Cardiac muscle cell (in vitro differentiated cells and primary cell): ENCODE results near the gene SH3BGRL2. TPM values are rescaled to one million over a fixed set of nuclear protein-coding genes. Genes with fewer than 3 reads are reported as not detected.
"Not testable (repeated sequence)": the region's sequence is repeated elsewhere in the genome, so short reads cannot be mapped to it uniquely, and the experiment has no call there.

Experiments used
- DNase-seq, 2 donors: peaks; one replicate each; pipeline versions ENCODE4 v3.0.0 to v3.0.0-alpha.2; 2010 to 2017; ENCODE audit warnings: low read depth in 1 of 2, low spot score in 1 of 2
- H3K27ac ChIP-seq: fragments of 200-600 bp; sonication (generic); 2 replicates; pipeline ENCODE4 v1.5.1; 2016
- H3K27me3 ChIP-seq: fragments of 200-600 bp; sonication (generic); 2 replicates; pipeline ENCODE4 v1.6.0; 2016; ENCODE audit warnings: control low read depth
- H3K36me3 ChIP-seq: fragments of 200-600 bp; sonication (generic); 2 replicates; pipeline ENCODE4 v1.5.1; 2016; ENCODE audit warnings: control low read depth
- H3K4me1 ChIP-seq: fragments of 200-600 bp; sonication (generic); 2 replicates; pipeline ENCODE4 v1.8.1; 2017; ENCODE audit warnings: low read depth, mild to moderate bottlenecking, mixed run types
- H3K4me3 ChIP-seq: fragments of 200-600 bp; sonication (generic); 2 replicates; pipeline ENCODE4 v1.5.1; 2016; ENCODE audit warnings: mild to moderate bottlenecking
- H3K9me3 ChIP-seq: fragments of 200-600 bp; sonication (generic); 2 replicates; pipeline ENCODE4 v1.5.1; 2017; ENCODE audit warnings: low read depth, mild to moderate bottlenecking, control low read depth
- polyA plus RNA-seq: library from polyadenylated mRNA; unstranded; fragments of >200 nt; fragmentation: Nextera tagmentation; extraction: Ambion mirVana; gene quantifications from 2 replicates; pipeline ENCODE4 v1.2.1, GENCODE V29; 2016
- total RNA-seq: library from RNA; depleted of rRNA; stranded (reverse); fragments of >200 nt; gene quantifications from 2 replicates; pipeline ENCODE4 v1.2.3, GENCODE V29; 2016
- TF ChIP-seq, protein P1 (sequence below): IDR thresholded peaks from 2 replicates; pipeline ENCODE4 v1.5.1; 2012; ENCODE audit warnings: low read depth, mild to moderate bottlenecking, low read length

The SH3BGRL2 gene
- total and polyA plus RNA-seq, 2 experiments from 2014 or later: 21.7 to 36.1 TPM

DNA sequence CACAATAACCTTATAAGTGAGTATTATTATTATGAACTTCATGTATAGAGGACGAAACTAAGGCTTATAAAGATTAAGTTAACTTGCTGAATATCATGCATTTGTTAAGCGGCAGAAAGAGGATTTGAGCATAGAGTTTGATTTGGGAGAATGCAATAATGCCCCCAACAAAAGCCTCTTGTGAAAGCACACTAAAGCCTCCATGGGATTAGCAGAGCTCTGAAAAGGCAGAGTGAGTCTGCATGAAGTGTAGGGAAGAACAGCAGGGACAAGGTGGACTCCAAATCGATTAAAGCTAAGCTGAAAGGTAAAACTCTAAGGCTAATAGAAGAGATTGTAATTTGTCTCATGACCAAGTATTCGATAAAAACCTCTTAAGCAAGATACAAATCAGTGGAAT lies 100.3 kb downstream of the SH3BGRL2 start:
- no peaks in the 10 kb centered on the region for H3K9me3 ChIP-seq
- H3K4me3 ChIP-seq: no peak overlapping the region
- no peak overlapping the region for H3K27ac ChIP-seq
- H3K27me3 ChIP-seq: no peaks in the 10 kb centered on the region
- H3K4me1 ChIP-seq: no peaks in the 10 kb centered on the region
- DNase-seq: no peak
- TF ChIP-seq, protein P1, sequence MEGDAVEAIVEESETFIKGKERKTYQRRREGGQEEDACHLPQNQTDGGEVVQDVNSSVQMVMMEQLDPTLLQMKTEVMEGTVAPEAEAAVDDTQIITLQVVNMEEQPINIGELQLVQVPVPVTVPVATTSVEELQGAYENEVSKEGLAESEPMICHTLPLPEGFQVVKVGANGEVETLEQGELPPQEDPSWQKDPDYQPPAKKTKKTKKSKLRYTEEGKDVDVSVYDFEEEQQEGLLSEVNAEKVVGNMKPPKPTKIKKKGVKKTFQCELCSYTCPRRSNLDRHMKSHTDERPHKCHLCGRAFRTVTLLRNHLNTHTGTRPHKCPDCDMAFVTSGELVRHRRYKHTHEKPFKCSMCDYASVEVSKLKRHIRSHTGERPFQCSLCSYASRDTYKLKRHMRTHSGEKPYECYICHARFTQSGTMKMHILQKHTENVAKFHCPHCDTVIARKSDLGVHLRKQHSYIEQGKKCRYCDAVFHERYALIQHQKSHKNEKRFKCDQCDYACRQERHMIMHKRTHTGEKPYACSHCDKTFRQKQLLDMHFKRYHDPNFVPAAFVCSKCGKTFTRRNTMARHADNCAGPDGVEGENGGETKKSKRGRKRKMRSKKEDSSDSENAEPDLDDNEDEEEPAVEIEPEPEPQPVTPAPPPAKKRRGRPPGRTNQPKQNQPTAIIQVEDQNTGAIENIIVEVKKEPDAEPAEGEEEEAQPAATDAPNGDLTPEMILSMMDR: no peak
- H3K36me3 ChIP-seq: no peaks in the 10 kb centered on the region

DNA sequence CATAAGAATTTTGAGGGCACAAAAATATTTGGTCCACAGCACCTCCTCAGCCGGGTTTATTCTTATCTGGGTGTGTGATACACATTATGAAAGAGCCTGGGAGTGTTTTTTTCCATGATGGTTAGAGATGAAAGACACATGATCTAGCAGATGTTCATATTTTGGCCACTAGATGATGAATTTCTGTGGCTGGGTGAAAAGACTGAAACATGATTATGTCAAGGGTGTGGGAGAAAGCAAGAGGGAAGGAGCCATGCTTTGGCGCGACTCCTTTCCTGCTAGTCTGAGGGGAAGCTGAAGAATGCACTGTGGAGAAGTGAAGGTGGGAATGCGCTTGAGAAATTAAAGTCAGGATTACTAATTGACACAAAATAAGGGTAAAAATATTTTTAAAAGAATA lies 102.3 kb downstream of the SH3BGRL2 start:
- TF ChIP-seq, protein P1: no peak
- no peaks in the 10 kb centered on the region for H3K9me3 ChIP-seq
- H3K36me3 ChIP-seq: no peaks in the 10 kb centered on the region
- H3K27me3 ChIP-seq: no peaks in the 10 kb centered on the region
- no peaks in the 10 kb centered on the region for H3K4me1 ChIP-seq
- H3K27ac ChIP-seq: no peak overlapping the region
- no peak overlapping the region for H3K4me3 ChIP-seq
- DNase-seq: no peak

DNA sequence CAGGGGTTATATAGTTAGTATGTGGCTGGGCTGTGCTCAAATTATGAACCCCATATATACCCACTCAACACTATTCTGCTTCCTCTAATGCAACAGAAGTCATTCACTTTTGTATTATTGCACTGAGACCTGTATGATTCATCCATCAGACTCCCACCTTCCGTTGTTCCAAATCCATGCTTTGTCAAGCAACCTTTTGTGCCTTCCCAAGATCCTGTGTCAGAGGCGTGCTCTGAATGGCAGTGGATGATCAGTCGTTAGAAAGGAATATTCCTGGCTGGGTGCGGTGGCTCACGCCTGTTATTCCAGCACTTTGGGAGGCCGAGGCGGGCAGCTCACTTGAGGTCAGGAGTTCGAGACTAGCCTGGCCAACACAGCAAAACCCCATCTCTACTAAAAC lies 103.2 kb downstream of the SH3BGRL2 start:
- H3K27ac ChIP-seq: no peak overlapping the region
- no peaks in the 10 kb centered on the region for H3K4me1 ChIP-seq
- H3K4me3 ChIP-seq: no peak overlapping the region
- TF ChIP-seq, protein P1: no peak
- H3K36me3 ChIP-seq: no peaks in the 10 kb centered on the region
- no peaks in the 10 kb centered on the region for H3K9me3 ChIP-seq
- H3K27me3 ChIP-seq: no peaks in the 10 kb centered on the region
- no peak for DNase-seq

DNA sequence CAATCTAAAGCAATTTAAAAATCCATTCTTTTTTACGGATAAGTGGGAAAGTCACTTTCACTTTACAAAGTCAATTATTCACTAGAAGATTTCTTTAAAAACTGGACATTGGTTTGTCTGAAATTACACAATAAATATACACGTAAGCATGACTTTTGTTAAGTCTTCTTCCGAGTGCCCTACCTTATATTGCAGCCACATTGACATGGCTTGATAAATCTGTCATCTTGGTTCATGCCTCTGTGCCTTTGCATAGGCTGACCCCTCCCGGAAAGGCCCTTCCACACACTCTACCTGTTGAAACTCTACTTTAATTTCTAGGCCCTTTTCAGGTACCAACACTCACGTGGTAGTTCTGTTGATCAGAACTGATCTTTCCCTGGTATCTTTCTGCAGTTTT lies 104.1 kb downstream of the SH3BGRL2 start:
- DNase-seq: no peak
- no peak overlapping the region for H3K4me3 ChIP-seq
- no peaks in the 10 kb centered on the region for H3K36me3 ChIP-seq
- no peaks in the 10 kb centered on the region for H3K9me3 ChIP-seq
- H3K4me1 ChIP-seq: no peaks in the 10 kb centered on the region
- no peaks in the 10 kb centered on the region for H3K27me3 ChIP-seq
- H3K27ac ChIP-seq: no peak overlapping the region
- TF ChIP-seq, protein P1: no peak

DNA sequence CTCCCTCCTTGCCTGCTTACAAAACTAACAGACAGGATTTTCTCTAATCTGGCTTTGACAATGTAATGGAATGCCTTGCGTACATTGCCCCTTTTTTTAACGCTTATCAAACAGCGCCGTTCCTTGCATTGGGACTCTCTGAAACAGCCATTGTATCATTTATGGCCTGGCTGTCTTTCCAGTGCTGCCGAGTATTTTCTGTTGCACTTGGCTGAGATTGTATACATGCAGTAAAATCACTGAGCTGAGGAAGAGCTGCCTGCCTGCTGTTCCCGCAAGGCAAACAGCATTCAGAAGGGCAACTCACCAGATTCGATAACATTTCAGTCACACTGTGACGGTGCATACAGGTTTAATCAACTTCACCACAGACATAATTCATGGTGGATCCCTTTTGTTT lies 106.0 kb downstream of the SH3BGRL2 start:
- H3K36me3 ChIP-seq: no peaks in the 10 kb centered on the region
- no peaks in the 10 kb centered on the region for H3K9me3 ChIP-seq
- TF ChIP-seq, protein P1: no peak

DNA sequence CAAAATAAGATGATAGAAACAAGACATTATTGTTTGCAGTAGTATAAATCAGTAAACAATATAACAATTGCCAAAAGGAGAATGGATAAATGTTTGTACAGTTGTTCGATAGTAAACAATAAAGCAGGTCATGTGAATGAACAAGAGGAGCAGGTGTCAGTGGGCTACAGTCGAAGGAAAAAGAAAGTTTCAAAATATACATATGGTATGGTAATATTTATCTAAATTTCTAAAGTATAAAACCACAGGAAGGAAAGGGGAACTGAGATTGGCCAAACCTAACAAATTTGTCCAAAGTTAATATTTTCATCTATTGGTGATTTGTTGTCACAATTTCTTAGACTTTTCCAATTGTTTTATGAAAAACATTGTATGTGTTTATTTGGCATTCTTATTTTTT lies 110.9 kb downstream of the SH3BGRL2 start:
- TF ChIP-seq, protein P1: no peak
- Histone ChIP-seq H3K36me3 (no peaks in the 10 kb centered on the region), H3K9me3 (no peaks in the 10 kb centered on the region), H3K4me1 (no peaks in the 10 kb centered on the region), H3K27me3 (no peaks in the 10 kb centered on the region), H3K27ac (no peak overlapping the region), H3K4me3 (no peak overlapping the region)
- DNase-seq: no peak

More for the DNA sequence above, 106.0 kb downstream of the SH3BGRL2 start:
- Histone ChIP-seq H3K4me3 (no peak overlapping the region), H3K4me1 (no peaks in the 10 kb centered on the region), H3K27me3 (no peaks in the 10 kb centered on the region), H3K27ac (no peak overlapping the region)
- peak in 1 of 2 donors; percentile 50 for DNase-seq

DNA sequence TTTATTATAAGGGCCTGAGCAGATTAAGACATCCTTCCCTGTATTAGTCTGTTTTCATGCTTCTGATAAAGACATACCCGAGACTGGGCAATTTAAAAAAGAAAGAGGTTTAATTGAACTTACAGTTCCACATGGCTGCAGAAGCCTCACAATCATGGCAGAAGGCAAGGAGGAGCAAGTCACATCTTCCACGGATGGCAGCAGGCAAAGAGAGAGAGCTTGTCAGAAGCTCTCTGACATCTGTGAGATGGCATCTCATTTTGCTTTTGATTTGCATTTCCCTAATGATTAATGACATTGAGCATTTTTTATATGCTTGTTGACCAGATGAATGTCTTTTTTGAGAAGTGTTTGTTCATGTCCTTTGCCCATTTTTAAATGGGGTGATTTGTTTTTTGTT lies 114.2 kb downstream of the SH3BGRL2 start:
- DNase-seq, H3K4me3 ChIP-seq, H3K27ac ChIP-seq, H3K9me3 ChIP-seq, H3K27me3 ChIP-seq, H3K4me1 ChIP-seq, H3K36me3 ChIP-seq: not testable (repeated sequence)

DNA sequence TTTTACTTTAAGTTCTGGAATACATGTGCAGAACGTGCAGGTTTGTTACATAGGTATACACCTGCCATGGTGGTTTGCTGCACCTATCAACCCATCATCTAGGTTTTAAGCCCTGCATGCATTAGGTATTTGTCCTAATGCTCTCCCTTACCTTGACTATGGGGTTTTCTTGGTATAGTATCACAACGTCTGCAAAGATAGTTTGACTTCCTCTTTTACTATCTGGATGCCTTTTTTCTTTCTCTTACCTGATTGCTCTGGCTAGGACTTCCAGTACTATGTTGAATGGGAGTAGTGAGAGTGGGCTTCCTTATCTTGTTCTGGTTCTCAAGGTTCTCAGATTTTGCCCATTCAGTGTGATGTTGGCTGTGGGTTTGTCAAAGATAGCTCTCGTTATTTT lies 115.2 kb downstream of the SH3BGRL2 start:
- DNase-seq, H3K27me3 ChIP-seq, H3K9me3 ChIP-seq, H3K4me3 ChIP-seq, H3K27ac ChIP-seq, H3K4me1 ChIP-seq, H3K36me3 ChIP-seq: not testable (repeated sequence)
